Uterus (tissue), 2 donors: ENCODE results near the gene NAV2.

Experiments used
- POLR2A ChIP-seq, 2 donors: fragments of 450-650 bp; IDR thresholded peaks; one replicate each; pipeline ENCODE4 v1.6.1; 2016; ENCODE audit warnings: antibody characterized with exemption in 2 of 2, mild to moderate bottlenecking in 1 of 2, moderate library complexity in 1 of 2
- TF ChIP-seq, protein P1 (sequence below), 4 experiments: fragments of 200-600 bp in 2 of 4; fragments of 450-650 bp in 2 of 4; sonication (generic) in 2 of 4; IDR thresholded peaks; one replicate each; pipeline ENCODE4 v1.5.1; 2016 to 2019; ENCODE audit warnings: antibody characterized with exemption in 4 of 4, mild to moderate bottlenecking in 2 of 4, moderate library complexity in 1 of 4

DNA sequence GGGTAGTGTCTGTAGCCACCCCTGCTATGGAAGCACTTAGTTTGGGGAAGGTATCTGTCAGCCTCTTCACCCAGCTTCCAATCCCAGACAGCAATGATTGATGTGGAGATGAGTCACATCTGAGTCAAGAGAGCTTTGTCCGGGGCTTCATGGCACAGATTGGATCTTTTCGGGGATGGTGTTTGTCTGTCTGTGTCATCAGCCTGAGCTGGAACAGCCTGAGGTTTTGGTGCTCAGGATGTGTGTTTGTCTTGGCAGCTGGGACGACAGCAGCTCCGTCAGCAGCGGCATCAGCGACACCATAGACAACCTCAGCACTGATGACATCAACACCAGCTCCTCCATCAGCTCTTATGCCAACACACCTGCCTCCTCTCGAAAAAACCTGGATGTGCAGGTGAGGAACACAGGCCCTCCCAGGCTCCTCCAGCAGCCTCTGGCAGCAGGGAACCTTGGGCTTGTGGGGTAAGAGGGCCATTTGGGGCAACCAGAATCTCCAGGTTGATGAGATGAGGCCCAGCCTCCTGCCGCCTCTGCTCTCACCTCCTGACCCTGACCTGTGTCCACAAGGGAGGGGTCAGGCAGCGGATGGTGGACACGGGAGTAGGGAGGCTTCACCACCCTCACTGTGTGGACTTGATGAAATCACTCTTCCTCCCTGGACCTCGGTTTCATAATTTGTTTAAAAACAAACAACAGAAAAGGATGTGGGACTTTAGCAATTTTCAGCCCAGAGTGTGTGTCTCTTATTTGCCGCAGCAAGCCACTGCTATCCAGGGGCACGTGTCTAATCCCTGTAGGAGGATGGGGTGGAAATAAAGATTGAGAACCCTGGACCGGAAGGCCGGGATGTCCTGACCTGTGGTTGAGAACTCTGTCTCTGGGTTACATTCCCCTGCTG, 323.3 kb downstream of the NAV2 start:
- TF ChIP-seq, protein P1, sequence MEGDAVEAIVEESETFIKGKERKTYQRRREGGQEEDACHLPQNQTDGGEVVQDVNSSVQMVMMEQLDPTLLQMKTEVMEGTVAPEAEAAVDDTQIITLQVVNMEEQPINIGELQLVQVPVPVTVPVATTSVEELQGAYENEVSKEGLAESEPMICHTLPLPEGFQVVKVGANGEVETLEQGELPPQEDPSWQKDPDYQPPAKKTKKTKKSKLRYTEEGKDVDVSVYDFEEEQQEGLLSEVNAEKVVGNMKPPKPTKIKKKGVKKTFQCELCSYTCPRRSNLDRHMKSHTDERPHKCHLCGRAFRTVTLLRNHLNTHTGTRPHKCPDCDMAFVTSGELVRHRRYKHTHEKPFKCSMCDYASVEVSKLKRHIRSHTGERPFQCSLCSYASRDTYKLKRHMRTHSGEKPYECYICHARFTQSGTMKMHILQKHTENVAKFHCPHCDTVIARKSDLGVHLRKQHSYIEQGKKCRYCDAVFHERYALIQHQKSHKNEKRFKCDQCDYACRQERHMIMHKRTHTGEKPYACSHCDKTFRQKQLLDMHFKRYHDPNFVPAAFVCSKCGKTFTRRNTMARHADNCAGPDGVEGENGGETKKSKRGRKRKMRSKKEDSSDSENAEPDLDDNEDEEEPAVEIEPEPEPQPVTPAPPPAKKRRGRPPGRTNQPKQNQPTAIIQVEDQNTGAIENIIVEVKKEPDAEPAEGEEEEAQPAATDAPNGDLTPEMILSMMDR (IDR thresholded peaks at IDR 0.05), result no peak
- TF ChIP-seq POLR2A (IDR thresholded peaks at IDR 0.05), result no peak
